Inflammatory macrophage treated with lipopolysaccharide for 1 hour (primary cell): Measurements from ENCODE around the gene PIGS.
"Not testable (repeated sequence)": the region's sequence is repeated elsewhere in the genome, so short reads cannot be mapped to it uniquely, and the experiment has no call there.

Experiments used
- DNase-seq, 2 donors: peaks; one replicate each; pipeline ENCODE4 v3.0.0-alpha.2; 2020 to 2022

Gene PIGS

DNA sequence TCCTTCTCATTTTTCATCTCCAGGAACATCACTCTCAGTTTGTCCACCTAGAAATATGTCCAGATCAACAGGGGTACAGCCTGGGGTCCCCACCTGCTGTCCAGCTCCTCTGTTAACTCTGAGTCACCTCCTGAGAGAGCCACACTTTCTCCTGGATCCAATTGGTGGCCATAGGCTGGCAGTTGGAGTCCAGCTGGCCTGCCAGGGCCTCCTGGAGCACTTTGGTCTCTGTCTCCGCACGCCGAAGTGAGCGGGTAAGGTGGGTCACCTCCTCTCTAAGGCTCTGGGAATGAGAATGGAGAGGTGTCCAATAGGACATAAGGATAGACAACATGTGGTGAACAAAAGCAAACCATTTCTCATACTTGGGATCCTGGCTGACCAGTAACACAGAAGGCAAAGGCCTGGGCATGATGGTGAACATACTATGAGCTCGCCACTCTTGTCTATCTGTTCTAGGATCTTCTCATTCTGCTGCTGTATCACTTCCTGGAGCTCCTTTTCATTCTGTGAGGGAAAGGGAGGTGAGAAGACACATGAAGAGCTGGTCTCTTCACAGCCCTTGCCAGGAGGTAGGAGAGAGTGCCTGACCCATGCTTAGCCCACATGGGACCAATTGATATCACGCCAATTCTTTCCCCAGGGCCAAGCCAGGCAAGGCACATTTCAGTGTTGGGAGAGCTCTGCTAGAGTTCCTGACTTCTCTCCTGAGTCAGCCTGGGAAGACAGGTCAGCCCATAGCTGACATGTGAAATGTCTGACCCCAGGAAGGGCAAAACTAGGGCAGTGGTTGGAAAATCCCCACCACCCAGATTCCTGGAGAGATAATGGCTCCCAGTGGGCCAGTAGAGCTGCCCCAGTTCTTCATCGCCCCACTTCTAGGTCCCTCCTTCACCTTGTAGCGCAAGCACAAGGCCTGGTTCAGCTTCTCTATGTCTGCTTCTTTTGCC lies 7.2 kb upstream of the PIGS start:
- no peak for DNase-seq

DNA sequence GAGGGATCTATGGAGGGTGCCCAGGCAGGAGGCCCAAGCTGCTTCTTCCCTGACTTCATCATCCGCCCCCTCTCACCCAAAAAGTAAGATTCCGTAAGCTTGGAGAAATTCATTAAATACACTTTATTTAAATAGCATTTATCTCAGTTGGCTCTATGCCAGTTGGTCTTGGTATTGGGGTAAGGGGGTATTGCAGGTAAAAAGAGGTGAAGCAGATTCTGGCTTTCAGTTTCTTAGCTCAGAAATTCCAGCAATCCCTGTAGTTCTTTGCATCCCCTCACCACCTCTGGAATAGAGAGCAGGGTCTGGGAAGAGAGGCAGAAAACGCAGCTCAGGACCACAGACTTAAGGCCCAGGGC lies 6.1 kb upstream of the PIGS start:
- no peak for DNase-seq

DNA sequence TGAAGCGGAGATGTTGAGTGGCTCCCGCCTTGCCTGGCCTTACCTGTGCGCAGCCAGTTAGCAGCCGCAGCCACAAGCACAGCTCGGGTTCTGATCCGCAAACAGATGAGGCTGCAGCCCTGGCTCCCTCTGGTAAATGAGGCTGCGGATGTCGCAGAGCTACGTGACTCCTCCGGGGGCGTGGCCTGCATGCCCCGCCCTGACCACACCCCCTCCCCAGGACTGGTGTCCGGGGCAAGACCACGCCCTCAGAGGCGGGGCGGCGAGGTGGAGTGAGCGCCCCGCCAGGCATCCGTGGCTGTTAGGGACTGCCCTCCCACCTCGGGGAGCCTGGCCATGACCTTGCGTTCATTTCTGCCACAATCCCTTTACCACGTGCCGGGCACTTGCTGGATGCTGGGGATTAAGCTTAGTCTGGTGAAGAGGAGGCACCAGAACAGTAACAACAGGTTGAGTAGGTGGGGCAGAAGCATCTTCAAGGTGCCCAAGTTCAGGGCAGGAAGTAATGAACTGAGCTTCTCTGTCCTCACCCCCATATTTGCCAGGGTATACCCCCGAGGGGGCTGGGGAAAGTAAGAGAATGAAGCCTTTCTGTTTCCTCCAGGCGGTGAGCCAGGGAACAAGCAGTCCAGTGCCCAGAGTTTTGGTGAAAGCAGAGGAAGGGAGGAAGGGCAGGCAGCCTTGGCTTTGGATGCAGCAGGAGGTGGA lies 5.6 kb upstream of the PIGS start, which contains the start of gene ALDOC:
Gene ALDOC, minus strand, starts transcription at position 138 of the 708 bp plus-strand sequence. CDS start 1,363 bp downstream, outside the sequence.
- peak; percentile 93 to 98 for DNase-seq

DNA sequence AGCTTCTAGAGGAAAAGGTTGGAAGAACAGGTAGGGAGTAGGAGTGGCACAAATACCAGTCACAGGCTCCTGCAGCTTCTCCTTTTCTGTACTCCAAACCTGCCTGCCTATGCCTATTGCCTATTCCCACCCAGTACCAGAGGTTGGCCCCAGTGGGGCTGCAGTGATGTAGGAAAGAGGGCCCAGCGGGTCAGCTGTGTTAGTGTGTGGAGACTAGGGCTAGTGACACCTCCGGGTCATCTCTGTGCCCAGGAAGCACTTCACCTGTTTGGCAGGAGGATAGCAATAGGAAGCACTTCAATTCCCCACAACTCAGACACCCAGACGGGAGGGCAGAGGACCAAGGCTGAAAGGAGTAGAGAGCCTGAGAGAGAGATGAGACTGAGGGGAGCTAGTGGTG lies 4.7 kb upstream of the PIGS start:
- DNase-seq = not testable (repeated sequence)

DNA sequence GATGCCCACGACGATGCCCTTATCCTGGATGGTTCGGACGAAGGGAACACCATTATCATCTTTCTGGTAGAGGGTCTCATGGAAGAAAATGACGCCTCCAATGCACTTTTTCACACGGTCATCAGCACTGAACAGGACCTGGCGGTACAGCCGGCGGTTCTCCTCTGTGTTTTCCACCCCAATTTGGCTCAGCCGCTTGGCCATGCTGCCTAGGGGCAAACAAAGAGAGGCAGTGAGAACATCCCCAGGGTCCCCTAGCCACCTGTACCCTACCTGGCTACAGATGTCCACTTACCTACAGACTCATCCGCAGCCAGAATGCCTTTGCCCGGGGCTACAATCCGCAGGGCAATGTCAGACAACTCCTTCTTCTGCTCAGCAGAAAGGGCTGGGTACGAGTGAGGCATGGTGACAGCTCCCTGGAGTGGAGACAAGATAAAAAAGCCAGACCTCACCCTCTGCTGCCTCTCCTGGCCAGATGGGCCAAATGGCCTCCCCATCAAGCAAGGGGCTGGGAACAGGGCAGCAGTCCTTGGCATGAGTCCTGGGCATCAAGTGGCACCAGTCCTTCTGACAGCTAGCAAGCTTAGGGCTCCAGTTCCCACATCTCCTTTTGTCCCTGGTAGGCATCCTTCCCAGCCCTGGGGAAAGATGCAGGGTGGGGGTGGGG lies 3.9 kb upstream of the PIGS start:
- no peak for DNase-seq

DNA sequence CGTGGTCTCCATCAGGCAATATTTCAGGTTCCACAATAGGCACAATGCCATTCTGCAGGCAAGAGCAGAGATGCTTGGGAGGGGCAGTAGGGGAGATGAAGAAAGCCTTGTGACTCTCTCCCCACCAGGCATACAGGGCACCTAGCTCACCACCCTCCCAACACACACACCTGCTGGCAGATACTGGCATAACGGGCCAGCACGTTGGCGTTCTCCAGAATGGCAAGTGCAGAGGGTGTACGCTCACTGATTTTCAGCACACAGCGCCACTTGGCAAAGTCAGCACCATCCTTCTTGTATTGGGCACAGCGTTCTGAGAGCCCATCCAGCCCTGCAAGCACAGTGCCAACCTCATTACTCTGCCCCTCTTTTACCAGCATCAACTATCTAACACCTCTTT lies 3.2 kb upstream of the PIGS start:
- DNase-seq = no peak

DNA sequence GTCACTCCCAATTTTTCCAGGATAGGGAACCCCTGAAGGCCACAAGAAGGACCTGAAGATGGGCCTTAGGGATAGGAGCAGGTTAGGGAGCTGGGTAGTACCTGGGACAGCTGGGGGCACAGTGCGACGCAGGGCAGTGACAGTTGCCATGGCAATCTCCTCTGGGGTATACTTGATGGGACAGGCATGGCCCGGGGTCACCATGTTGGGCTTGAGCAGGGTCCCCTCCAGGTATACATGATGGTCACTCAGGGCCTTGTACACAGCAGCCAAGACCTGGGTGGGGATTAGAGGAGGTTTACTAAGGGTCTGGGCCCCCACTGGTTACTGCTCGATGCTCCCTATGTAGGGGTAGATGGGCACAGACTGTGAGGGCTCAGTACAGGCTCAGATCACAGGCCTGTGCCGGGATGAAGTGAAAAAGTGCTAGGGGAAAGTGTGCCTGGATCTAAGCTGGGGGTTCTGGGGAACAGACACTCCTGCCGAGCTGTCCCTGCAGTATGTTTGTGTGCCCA lies 2.7 kb upstream of the PIGS start:
- DNase-seq = no peak

DNA sequence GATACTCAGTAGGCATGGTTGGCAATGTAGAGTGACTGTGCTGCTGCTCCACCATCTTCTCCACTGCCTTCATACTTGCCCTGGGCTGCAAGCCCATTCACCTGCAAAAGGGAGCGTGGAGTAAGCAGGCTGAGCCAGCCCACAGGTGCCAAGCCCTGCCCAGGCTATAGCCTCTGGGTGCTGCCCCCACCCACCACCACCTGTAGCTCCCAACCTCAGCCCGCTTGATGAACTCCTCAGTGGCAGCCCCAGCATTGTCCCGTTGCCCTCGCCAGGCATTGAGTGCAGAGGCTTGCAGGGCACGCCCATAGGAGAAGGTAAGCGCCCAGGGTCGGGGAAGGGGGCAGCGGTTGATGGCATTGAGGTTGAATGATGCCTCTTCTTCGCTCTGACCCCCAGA lies 2.2 kb upstream of the PIGS start:
- DNase-seq = no peak

DNA sequence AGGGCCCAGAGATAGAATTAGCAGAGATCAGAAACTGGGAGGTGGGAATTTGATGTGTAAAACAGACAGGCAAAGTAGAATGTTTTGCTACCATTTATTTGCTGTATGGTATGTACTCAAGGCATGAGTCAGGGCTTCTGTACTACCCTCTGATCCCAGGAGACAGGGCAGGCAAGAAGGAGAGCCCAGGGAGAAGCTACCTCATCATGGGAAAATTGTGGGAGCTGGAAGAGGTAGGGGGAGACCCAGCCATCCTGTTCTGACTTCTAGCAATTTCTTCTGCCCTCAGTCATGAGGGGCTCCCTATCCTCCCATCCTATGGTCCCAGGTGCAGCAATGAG lies 1.7 kb upstream of the PIGS start:
- no peak for DNase-seq

DNA sequence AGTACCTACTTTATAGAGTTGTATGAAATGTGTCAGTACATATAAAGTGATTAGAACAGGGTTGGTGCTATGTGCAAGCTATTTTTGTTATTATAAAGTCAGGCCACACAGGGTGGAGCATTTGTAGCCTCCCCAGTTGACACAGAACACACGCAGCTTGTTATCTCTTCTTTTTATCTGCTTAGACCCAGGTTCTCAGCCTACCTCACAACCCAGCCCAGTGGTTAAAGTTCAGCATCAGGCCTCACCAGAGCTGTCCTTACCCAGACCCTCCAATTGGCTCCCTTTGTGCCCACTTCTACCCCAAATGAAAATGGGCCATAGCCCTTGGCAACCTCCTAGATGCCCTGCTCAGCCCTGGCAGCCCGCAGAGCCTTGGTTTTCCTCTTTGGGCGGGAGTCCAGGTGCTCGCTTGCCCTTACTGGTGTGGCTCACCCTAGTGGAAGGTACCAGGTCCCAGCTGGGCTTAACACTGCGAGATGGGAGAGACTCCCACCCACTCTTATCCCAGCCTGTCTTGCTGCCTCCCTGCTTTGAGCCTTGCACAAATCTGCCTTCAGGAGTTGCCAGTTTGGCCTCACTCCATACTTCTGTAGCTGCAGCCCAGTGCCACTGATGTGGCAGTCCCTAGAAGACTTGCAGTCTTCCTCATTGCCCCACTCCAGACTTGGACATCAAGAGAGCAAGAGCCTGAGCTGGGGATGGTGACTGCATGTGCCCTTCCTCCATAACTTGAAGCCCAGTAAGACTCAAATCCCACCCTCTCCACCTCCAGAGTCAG lies 1.1 kb upstream of the PIGS start:
- DNase-seq = no peak

DNA sequence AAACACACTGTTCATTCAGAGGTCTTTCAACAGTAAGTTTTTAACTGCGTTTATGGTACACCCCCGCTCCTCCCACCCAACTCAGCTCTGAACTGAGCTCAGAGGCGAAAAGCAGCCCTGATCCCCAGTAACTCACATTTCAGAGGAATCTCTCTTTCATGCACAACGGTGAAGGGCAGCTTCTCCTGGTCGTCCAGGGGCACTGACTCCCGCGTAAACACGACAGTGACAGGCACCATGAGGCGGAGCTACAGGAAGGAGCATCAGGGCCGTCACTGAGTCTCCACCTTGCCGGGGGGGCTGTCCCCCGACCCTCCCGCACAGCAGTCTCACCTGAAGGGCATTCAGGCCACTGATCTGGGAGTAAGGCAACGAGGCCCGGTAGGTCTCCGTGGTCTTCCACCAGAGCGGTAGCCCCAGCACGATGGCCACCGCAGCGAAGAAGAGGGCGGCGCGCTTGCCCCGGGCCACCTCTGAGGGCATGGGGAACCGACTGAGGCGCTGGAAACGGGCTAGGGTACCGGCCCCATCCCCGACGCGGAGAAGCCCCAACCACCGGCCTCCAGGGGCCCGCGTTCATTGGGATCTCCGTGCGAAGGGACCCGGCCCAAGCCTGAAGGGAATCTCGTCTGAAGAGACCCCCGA lies 486 bp downstream of the PIGS start:
- no peak for DNase-seq

DNA sequence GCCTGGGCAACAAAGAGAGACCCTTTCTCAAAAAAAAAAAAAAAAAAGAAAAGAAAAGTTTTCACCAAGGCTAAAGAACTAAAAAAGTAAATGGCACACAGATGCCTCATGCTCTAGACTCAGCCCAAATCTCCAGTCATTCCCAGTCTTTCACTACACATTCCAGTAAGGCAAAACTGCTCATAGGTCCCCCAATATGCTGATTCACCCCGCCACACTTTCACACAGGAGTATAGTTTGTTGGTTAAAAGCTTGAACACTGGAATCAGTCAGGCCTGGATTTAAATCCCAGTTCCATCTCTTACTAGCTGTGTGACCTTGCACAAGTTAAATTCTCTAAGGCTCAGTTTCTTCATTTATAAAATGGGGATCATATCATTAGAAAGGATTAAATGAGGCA lies 1.9 kb downstream of the PIGS start:
- DNase-seq = no peak

DNA sequence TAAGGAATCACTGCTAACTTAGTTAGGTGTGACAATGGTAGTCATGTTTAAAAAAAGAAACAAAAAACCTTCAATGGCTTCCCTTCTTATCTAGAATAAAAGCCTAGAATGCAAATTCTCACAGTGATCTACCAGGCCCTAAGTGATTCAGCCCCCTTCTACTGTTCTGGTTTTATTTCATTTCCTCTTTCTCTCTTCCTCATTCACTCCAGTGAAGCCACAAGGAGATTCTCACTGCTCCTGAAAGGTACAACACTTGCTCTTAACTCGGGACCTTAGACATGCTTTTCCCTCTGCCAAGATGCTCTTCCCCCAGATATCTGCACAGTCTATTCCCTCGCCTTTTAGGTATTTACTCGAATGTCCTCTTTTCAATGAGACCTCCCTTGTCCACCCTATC lies 3.7 kb downstream of the PIGS start:
- DNase-seq = peak; percentile 60 to 65

DNA sequence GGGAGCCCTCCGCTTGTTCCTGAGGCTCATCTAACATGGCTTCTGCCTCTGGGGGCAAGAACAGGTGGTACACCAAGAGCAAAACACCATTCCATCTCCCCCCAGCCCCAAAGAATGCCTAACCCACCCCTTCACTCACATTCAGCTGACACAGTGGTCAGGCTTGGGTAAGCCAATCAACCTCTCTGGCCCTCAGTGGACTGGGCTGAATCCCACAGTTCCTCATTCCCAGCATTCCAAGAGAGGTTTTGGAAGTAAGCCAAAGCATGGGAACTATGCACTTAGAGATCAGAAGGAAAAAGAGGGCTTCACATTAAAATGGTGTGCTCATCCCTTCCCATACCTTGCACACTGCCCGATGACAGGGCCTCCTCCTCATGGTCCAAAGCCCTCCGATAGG lies 7.8 kb downstream of the PIGS start:
- no peak for DNase-seq

DNA sequence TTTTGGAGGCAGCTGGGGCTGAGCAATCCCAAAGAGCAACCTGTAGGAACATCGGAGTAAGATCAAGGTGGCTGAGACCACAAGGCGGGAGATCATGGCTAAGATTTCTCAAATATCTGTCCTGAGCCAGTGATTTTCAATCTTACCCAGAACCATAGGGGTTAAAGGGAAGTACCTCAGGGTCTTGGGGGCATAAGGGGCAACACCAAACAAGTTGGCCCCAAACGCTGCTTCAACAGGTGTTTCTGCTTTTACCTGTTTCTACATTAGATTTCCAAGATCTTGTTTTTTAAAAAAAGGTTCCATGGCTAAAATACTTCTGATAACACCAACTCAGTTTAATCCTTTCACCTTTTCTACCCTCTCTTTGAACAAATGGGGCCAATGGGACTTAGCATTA lies 16.3 kb downstream of the PIGS start:
- no peak for DNase-seq

DNA sequence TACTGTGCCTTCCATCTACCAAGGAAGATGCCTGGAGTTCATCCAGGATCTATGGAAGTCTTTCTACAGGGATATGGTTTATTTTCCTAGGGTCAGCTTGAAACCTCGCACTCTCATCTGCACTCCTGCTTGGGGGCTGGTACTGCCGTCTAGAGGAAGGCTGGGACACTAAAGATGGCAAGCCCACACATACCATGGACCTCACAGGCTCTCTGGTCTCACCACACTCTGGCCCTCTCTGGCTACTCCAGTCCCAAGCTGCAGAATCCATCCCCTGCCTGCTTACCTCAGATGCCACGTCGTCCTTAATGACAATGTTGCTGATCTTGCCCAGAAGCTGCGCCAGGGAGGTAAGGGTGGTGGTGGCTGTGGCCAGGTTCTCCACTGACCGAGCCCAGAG lies 16.8 kb downstream of the PIGS start:
- no peak for DNase-seq

DNA sequence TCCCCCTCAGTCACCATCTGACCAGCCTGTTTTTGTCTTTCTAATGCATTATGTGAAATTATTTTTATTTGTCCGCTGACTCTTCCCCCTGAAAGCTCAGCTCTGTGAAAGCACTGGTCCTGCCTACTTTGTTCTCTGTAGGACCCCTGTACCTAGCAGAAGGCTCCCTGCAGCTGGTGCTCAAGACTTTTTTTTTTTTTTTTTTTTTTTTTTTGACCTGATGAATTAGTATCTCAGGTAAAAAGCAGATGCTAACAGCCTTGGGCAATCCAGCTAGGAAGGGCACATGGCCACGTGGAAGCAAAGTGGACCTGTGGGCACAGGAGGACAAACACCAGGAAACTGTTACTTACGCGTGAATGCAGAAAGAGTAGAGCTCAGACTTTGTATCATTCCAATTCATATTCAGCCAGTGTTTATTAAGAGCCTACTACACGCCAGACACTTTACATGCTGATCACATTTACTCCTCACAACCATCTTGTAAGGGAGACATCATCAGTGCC lies 18.3 kb downstream of the PIGS start:
- DNase-seq = no peak

DNA sequence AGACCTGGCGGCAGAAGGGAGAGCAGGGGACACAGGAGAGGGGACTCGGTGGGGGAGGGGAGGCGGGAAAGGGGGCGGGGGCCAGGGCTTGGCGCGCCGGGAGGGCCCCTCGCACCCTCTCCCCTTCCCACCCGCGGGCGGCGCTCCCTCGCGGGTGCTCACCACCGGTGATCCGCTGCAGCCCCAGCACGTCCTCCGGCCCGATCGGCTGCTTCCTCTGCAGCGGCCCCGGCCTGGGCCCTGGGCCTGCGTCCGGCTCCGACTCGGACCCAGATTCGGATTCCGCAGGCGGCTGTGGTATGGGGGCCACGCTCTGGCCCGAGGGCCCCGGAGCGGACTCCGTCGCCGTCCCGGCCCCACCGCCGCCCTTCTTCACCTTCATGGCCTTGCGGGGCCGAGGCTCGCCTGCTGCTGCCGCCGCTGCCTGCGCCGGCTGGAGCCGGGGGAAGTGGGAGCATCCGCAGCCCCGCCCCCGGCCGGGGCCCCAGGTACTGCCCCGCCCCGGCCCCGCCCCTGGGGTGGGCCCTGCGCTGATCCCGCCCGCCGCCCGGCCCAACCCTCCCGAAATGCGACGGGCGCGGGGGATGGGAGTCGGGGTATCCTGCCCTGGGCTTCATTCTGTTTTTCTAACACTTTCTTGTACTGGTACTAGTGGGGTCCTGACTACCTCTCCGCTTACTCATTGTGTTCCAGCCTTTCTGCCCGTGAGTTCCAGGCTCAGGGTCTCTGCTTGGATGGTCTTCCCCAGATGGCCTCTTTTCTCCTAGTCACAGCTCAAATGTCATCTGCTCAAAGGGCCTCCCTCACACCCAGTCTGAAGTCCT lies 18.9 kb downstream of the PIGS start, which contains the start of gene UNC119:
Gene UNC119, minus strand, starts transcription at position 449 of the 824 bp plus-strand sequence. Its CDS starts 67 bp downstream, at position 382.
- DNase-seq = peak; percentile 64 to 82

DNA sequence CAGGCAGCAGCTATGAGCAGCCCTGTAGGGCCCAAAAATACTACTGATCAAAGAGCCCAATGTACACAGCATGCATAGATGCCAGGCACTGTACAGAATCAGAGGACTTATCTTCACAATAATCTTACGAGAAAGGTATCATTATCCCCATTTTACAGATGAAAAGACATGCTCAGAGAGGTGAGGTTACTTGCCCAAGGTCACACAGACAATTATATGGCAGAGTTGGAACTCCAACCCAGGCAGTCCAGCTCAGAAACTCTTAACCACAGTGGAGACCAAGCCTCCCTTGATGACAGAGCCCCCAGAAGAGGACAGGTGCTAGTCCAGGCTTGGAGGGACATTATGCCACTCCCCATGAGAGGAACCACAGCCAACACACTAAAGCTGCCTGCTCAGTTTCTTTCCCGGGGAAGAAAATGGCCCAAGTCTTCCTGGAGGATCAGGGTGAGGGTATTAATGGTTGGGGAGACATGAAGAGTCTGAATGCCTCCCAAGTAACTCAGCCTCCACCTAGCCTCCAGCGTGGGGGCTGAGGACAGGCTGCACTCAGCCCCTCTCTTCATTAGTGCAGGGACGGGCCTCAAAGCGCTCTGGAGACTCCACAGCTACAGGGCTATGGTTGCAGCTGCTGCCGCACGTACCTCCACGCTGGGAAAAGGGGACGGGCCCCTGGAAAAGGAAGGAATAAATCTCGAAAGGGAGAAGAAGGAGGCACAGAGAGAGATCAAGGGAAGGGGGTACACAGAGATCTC lies 19.7 kb downstream of the PIGS start:
- DNase-seq = no peak

DNA sequence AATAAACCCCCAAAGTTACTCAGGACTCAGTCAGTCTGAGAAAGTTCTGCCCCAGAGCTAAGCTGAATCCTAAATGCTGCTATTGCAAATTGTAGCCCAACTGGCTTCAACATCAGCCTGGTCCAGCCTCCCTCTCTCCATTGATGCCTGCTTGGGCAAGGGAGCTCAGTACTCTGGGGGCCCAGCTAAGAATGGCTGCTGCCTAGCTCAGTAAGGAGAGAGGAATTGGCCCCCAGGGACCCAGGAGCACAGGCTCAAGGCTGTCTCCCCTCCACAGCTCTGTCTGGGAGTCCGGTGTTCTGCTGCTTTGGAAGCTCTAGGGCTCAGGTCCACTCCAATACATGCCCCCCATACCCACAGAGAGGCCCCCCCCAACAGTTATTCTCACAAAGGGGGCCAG lies 20.5 kb downstream of the PIGS start:
- no peak for DNase-seq
